Neural cell (in vitro differentiated cells): ENCODE data around the gene SNX32. TPM values are rescaled to one million over a fixed set of nuclear protein-coding genes. Genes with fewer than 3 reads are reported as not detected.

ENCODE experiments used
- H2AFZ ChIP-seq: fragments of 200-600, 300-800 bp; sonication (generic), shearing (Covaris generic); 2 replicates; pipeline ENCODE4 v1.6.0; 2014; ENCODE audit warnings: low read depth, mild to moderate bottlenecking, antibody characterized with exemption, low read length, moderate library complexity
- H3F3A ChIP-seq: fragments of 200-600 bp; shearing (Covaris generic); 2 replicates; pipeline ENCODE4 v1.6.1; 2016; ENCODE audit warnings: mild to moderate bottlenecking, moderate library complexity, mixed read lengths, antibody characterized with exemption, low read length; ENCODE audit not compliant: insufficient read depth, poor library complexity, severe bottlenecking
- H3K27ac ChIP-seq: fragments of 200-600, 300-800 bp; sonication (generic), shearing (Covaris generic); 2 replicates; pipeline ENCODE4 v1.5.1; 2014; ENCODE audit warnings: mild to moderate bottlenecking, low read length, moderate library complexity
- H3K27me3 ChIP-seq: fragments of 300-800, 200-600 bp; sonication (generic), shearing (Covaris generic); 2 replicates; pipeline ENCODE4 v1.6.0; 2014; ENCODE audit warnings: mild to moderate bottlenecking, low read depth, low read length, moderate library complexity; ENCODE audit not compliant: insufficient read depth
- H3K36me3 ChIP-seq: fragments of 300-800, 200-600 bp; sonication (generic), shearing (Covaris generic); 2 replicates; pipeline ENCODE4 v1.5.1; 2014; ENCODE audit warnings: mild to moderate bottlenecking, antibody characterized with exemption, low read length, moderate library complexity; ENCODE audit not compliant: insufficient read depth
- H3K4me2 ChIP-seq: fragments of 300-800, 200-600 bp; sonication (generic), shearing (Covaris generic); 2 replicates; pipeline ENCODE4 v1.6.0; 2014; ENCODE audit warnings: mild to moderate bottlenecking, low read length
- H3K4me3 ChIP-seq: fragments of 300-800, 200-600 bp; sonication (generic), shearing (Covaris generic); 2 replicates; pipeline ENCODE4 v1.5.1; 2014; ENCODE audit warnings: mild to moderate bottlenecking, low read length, moderate library complexity
- H3K79me2 ChIP-seq: fragments of 200-600 bp; shearing (Covaris generic); replicated peaks from 2 replicates; pipeline ENCODE4 v1.6.0; 2014; ENCODE audit warnings: mild to moderate bottlenecking, low read length, moderate library complexity; ENCODE audit not compliant: insufficient read depth
- H3K9ac ChIP-seq: fragments of 300-800, 200-600 bp; sonication (generic), shearing (Covaris generic); 2 replicates; pipeline ENCODE4 v1.6.1; 2016; ENCODE audit warnings: mild to moderate bottlenecking, low read length, mixed read lengths
- H3K9me2 ChIP-seq: fragments of 200-600 bp; shearing (Covaris generic); 2 replicates; pipeline ENCODE4 v1.6.1; 2016; ENCODE audit warnings: mild to moderate bottlenecking, low read length, mixed read lengths; ENCODE audit not compliant: insufficient read depth
- H3K9me3 ChIP-seq: fragments of 200-600, 300-800 bp; sonication (generic), shearing (Covaris generic); 2 replicates; pipeline ENCODE4 v1.6.1; 2016; ENCODE audit warnings: mild to moderate bottlenecking, mixed run types, low read length, moderate library complexity, mixed read lengths
- H4K20me1 ChIP-seq: fragments of 200-600 bp; shearing (Covaris generic); 2 replicates; pipeline ENCODE4 v1.6.1; 2016; ENCODE audit warnings: mild to moderate bottlenecking, mixed run types; ENCODE audit not compliant: insufficient read depth
- EP300 ChIP-seq: fragments of 450-650 bp; conservative IDR thresholded peaks from 2 replicates; pipeline ENCODE4 v1.6.1; 2014; ENCODE audit warnings: antibody characterized with exemption, mild to moderate bottlenecking, moderate library complexity; ENCODE audit not compliant: poor library complexity, severe bottlenecking
- EZH2 ChIP-seq: fragments of 200-600, 300-800 bp; shearing (Covaris generic), sonication (generic); IDR thresholded peaks from 2 replicates; pipeline ENCODE4 v1.6.1; 2014; ENCODE audit warnings: antibody characterized with exemption, low read length, borderline replicate concordance, mild to moderate bottlenecking; ENCODE audit not compliant: insufficient read depth, poor library complexity, severe bottlenecking
- MXI1 ChIP-seq: fragments of 450-650 bp; conservative IDR thresholded peaks from 2 replicates; pipeline ENCODE4 v1.6.1; 2014; ENCODE audit warnings: antibody characterized with exemption, mild to moderate bottlenecking; ENCODE audit not compliant: poor library complexity, severe bottlenecking
- POLR2AphosphoS5 ChIP-seq: IDR thresholded peaks from 2 replicates; pipeline ENCODE4 v1.6.1; 2012
- RAD21 ChIP-seq: fragments of 450-650 bp; conservative IDR thresholded peaks from 2 replicates; pipeline ENCODE4 v1.6.1; 2014; ENCODE audit warnings: antibody characterized with exemption, mild to moderate bottlenecking, moderate library complexity
- SMC3 ChIP-seq: fragments of 450-650 bp; conservative IDR thresholded peaks from 2 replicates; pipeline ENCODE4 v1.6.1; 2014; ENCODE audit warnings: antibody characterized with exemption, mild to moderate bottlenecking, moderate library complexity; ENCODE audit not compliant: poor library complexity
- TAF1 ChIP-seq: IDR thresholded peaks from 2 replicates; pipeline ENCODE4 v1.6.1; 2012; ENCODE audit warnings: low read depth
- polyA minus RNA-seq: library from RNA; depleted of rRNA, polyadenylated mRNA; stranded (reverse); fragments of >200 nt; gene quantifications from 2 replicates; pipeline ENCODE4 v1.2.3, GENCODE V29; 2014
- polyA plus RNA-seq: library from polyadenylated mRNA; depleted of rRNA; stranded (reverse); fragments of >200 nt; gene quantifications from 2 replicates; pipeline ENCODE4 v1.2.3, GENCODE V29; 2014
- TF ChIP-seq, protein P1 (sequence below): IDR thresholded peaks from 2 replicates; pipeline ENCODE4 v1.6.1; 2012; ENCODE audit warnings: borderline replicate concordance
- TF ChIP-seq, protein P2 (sequence below): fragments of 450-650 bp; IDR thresholded peaks from 2 replicates; pipeline ENCODE4 v1.5.1; 2014; ENCODE audit warnings: antibody characterized with exemption, mild to moderate bottlenecking, moderate library complexity; ENCODE audit not compliant: poor library complexity, severe bottlenecking

Gene SNX32
- polyA plus RNA-seq (12.6 and 16.0 TPM in 2 replicates), polyA minus RNA-seq (7.5 and 7.9 TPM in 2 replicates)

DNA sequence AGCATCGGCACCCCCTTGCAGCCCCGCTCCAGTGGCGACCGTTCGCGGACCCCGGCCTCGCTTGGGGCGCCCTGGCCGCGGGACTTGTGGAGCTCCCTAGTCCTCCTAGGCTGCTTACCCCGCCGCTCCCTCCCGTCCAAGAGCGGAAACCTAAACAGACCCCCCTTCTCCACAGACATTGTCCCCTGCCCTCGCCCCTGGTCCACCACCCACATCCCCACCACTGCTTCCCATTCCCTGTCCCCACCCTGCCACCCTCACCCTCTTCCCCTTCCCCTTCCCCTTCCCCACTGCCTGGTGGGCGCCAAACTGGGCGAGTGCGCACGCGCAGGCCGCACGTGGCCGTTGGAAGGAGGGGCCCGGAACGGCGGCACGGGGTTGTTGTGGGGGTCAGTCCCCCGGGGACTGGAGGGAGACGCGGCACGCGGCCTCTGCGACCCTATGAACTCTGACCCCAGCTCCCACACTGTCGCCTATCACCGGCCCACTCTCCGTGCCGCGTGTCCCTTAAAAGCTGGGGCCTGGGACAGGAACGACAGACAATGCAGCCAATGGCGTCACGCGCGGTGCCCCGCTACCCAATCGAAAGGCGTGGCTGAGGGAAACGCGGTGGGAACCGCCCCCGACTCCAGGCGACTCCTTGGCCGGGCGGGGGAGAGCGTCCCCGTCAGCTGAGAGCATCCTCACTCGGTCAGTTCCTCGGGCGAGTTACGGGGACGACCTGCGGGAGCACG is at the start of gene SNX32:
TSS of gene SNX32 (plus strand) at position 667 of the 734 bp plus-strand sequence. CDS start 103 bp downstream, outside the sequence.
- H3K9ac ChIP-seq, result peak within 1 kb of the TSS; percentile 79
- peak within 1 kb of the TSS; percentile 74 for H3K4me3 ChIP-seq
- H3K36me3 ChIP-seq, result no peaks in the 10 kb centered on the region
- no peaks in the 10 kb centered on the region for H3K9me3 ChIP-seq
- TF ChIP-seq EP300 (peak; percentile 21), POLR2AphosphoS5 (no peak), TAF1 (no peak), RAD21 (no peak), MXI1 (peak; percentile 96), SMC3 (no peak), EZH2 (no peak)
- TF ChIP-seq, protein P1, sequence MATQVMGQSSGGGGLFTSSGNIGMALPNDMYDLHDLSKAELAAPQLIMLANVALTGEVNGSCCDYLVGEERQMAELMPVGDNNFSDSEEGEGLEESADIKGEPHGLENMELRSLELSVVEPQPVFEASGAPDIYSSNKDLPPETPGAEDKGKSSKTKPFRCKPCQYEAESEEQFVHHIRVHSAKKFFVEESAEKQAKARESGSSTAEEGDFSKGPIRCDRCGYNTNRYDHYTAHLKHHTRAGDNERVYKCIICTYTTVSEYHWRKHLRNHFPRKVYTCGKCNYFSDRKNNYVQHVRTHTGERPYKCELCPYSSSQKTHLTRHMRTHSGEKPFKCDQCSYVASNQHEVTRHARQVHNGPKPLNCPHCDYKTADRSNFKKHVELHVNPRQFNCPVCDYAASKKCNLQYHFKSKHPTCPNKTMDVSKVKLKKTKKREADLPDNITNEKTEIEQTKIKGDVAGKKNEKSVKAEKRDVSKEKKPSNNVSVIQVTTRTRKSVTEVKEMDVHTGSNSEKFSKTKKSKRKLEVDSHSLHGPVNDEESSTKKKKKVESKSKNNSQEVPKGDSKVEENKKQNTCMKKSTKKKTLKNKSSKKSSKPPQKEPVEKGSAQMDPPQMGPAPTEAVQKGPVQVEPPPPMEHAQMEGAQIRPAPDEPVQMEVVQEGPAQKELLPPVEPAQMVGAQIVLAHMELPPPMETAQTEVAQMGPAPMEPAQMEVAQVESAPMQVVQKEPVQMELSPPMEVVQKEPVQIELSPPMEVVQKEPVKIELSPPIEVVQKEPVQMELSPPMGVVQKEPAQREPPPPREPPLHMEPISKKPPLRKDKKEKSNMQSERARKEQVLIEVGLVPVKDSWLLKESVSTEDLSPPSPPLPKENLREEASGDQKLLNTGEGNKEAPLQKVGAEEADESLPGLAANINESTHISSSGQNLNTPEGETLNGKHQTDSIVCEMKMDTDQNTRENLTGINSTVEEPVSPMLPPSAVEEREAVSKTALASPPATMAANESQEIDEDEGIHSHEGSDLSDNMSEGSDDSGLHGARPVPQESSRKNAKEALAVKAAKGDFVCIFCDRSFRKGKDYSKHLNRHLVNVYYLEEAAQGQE, result peak; percentile 20
- TF ChIP-seq, protein P2, sequence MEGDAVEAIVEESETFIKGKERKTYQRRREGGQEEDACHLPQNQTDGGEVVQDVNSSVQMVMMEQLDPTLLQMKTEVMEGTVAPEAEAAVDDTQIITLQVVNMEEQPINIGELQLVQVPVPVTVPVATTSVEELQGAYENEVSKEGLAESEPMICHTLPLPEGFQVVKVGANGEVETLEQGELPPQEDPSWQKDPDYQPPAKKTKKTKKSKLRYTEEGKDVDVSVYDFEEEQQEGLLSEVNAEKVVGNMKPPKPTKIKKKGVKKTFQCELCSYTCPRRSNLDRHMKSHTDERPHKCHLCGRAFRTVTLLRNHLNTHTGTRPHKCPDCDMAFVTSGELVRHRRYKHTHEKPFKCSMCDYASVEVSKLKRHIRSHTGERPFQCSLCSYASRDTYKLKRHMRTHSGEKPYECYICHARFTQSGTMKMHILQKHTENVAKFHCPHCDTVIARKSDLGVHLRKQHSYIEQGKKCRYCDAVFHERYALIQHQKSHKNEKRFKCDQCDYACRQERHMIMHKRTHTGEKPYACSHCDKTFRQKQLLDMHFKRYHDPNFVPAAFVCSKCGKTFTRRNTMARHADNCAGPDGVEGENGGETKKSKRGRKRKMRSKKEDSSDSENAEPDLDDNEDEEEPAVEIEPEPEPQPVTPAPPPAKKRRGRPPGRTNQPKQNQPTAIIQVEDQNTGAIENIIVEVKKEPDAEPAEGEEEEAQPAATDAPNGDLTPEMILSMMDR, result peak; percentile 44
- peak within 1 kb of the TSS; percentile 71 for H3K4me2 ChIP-seq
- H3K79me2 ChIP-seq, result peaks cover 4% of the 10 kb centered on the region
- H3K9me2 ChIP-seq, result no peaks in the 10 kb centered on the region
- H3K27me3 ChIP-seq, result no peaks in the 10 kb centered on the region
- H3K27ac ChIP-seq, result peak within 1 kb of the TSS; percentile 25
- no peaks in the 10 kb centered on the region for H4K20me1 ChIP-seq
- H3F3A ChIP-seq, result no peaks in the 10 kb centered on the region
- H2AFZ ChIP-seq, result peak within 1 kb of the TSS; percentile 71

DNA sequence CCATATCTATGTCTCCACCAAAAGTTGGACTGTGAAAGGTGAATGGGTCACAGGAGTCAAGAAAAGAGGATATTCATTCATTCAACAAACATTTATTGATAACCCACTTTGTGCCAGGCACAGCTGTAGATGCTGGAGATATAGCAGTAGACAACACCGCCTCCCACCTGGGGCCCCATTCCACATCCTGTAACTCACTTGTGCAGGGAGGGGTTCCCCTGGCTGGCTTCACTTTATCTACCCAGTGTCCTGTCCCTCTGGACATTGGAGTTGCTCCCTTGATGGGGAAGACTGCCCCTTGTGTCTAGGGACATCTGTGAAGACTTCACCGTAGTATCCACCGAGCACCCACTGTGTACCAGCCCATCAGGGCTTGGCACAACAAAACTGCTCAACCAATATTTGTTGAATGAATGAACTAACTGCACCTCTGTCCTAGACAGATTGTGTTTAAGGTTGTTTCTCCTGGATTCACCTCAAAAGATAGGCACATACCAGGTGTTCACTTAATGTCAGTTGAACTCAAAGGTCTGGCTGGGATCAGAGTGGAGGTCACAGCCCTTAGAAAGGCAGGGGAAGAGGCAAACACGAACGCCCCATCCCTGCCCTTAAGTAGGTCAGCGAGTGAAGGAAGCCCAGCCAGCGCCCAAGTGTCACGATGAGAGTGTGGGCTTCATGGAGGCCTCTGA is 48.3 kb upstream of the SNX32 start:
- Histone ChIP-seq H3K4me2 (no peak overlapping the region), H2AFZ (no peak overlapping the region), H4K20me1 (no peaks in the 10 kb centered on the region)

More for the DNA sequence above, 48.3 kb upstream of the SNX32 start:
- H3K9me3 ChIP-seq, result no peaks in the 10 kb centered on the region
- no peaks in the 10 kb centered on the region for H3K79me2 ChIP-seq
- no peak overlapping the region for H3K27ac ChIP-seq
- no peaks in the 10 kb centered on the region for H3K36me3 ChIP-seq
- H3K4me3 ChIP-seq, result no peak overlapping the region
- TF ChIP-seq MXI1 (no peak), EP300 (no peak), EZH2 (no peak), RAD21 (no peak), POLR2AphosphoS5 (no peak), SMC3 (no peak), TAF1 (no peak)
- TF ChIP-seq, protein P2, result no peak
- TF ChIP-seq, protein P1, result no peak
- H3K9ac ChIP-seq, result no peak overlapping the region
- H3K27me3 ChIP-seq, result peaks cover 79% of the 10 kb centered on the region
- H3K9me2 ChIP-seq, result no peaks in the 10 kb centered on the region
- no peaks in the 10 kb centered on the region for H3F3A ChIP-seq
